ENCODE results near the gene PPHLN1.
"Not testable (repeated sequence)": the region's sequence is repeated elsewhere in the genome, so short reads cannot be mapped to it uniquely, and the experiment has no call there.

PPHLN1 gene

DNA sequence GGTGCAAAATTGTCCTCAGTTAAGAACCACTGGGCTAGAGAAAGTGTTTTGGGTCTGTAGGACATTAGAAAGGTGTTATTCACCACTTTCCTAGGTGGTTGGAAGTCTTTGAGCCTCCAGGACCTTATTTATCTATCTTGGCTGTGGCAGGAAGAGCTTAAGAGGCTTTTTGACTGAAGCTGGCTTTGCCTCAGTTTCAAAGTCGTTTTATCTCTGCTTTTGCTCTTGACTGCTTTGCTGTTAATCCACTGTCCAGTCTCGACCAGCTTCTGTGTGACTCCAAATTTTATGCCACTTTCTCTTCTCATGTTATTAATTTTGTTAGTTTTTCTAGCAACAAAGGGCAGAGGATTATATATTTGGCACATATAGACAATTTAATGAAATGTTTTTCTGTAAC lies 60.3 kb downstream of the PPHLN1 start (continued):
- TF ChIP-seq, protein P1, sequence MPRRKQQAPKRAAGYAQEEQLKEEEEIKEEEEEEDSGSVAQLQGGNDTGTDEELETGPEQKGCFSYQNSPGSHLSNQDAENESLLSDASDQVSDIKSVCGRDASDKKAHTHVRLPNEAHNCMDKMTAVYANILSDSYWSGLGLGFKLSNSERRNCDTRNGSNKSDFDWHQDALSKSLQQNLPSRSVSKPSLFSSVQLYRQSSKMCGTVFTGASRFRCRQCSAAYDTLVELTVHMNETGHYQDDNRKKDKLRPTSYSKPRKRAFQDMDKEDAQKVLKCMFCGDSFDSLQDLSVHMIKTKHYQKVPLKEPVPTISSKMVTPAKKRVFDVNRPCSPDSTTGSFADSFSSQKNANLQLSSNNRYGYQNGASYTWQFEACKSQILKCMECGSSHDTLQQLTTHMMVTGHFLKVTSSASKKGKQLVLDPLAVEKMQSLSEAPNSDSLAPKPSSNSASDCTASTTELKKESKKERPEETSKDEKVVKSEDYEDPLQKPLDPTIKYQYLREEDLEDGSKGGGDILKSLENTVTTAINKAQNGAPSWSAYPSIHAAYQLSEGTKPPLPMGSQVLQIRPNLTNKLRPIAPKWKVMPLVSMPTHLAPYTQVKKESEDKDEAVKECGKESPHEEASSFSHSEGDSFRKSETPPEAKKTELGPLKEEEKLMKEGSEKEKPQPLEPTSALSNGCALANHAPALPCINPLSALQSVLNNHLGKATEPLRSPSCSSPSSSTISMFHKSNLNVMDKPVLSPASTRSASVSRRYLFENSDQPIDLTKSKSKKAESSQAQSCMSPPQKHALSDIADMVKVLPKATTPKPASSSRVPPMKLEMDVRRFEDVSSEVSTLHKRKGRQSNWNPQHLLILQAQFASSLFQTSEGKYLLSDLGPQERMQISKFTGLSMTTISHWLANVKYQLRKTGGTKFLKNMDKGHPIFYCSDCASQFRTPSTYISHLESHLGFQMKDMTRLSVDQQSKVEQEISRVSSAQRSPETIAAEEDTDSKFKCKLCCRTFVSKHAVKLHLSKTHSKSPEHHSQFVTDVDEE (CRISPR knock-in tag; IDR thresholded peaks at IDR 0.05): no peak
- TF ChIP-seq TCF4 (CRISPR knock-in tag; IDR thresholded peaks at IDR 0.05; ENCODE audit: borderline replicate concordance) (no peak), ARNTL (CRISPR knock-in tag; IDR thresholded peaks at IDR 0.05; ENCODE audit: borderline replicate concordance, low read depth) (no peak)

DNA sequence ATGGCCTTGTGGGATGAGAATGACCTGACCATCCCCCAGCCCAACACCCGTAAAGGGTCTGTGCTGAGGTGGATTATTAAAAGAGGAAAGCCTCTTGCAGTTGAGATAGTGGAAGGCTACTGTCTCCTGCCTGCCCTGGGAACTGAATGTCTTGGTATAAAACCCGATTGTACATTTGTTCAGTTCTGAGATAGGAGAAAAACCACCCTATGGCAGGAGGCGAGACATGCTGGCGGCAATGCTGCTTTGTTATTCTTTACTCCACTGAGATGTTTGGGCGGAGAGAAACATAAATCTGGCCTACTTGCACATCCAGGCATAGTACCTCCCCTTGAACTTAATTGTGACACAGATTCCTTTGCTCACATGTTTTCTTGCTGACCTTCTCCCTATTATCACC lies 62.1 kb downstream of the PPHLN1 start:
- not testable (repeated sequence) for ATAC-seq

DNA sequence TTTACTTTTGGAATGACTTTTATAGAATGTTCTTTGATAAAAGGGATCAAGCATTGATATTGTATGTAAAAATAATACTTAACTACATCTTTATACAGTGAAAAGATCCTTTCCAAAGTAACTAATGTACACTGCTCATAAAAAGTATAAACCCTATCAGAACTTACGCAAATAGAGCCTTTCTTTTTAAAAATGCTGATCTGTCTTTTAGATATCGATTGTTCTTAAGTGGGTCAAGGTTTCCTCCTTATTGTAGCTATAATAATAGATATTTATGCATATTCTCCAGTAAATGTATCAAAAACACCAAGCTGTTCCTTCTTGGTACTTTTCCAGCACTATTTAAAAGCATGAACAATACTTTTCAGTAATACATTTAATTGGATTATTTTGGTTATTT lies 68.5 kb downstream of the PPHLN1 start:
- TF ChIP-seq, protein P2, sequence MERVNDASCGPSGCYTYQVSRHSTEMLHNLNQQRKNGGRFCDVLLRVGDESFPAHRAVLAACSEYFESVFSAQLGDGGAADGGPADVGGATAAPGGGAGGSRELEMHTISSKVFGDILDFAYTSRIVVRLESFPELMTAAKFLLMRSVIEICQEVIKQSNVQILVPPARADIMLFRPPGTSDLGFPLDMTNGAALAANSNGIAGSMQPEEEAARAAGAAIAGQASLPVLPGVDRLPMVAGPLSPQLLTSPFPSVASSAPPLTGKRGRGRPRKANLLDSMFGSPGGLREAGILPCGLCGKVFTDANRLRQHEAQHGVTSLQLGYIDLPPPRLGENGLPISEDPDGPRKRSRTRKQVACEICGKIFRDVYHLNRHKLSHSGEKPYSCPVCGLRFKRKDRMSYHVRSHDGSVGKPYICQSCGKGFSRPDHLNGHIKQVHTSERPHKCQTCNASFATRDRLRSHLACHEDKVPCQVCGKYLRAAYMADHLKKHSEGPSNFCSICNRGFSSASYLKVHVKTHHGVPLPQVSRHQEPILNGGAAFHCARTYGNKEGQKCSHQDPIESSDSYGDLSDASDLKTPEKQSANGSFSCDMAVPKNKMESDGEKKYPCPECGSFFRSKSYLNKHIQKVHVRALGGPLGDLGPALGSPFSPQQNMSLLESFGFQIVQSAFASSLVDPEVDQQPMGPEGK (CRISPR knock-in tag; IDR thresholded peaks at IDR 0.05; ENCODE audit: borderline replicate concordance): no peak
- TF ChIP-seq ZC3H10 (CRISPR knock-in tag; IDR thresholded peaks at IDR 0.05): no peak
- TF ChIP-seq PPARA (CRISPR knock-in tag; IDR thresholded peaks at IDR 0.05; ENCODE audit: borderline replicate concordance): no peak
- TF ChIP-seq ZNF70 (CRISPR knock-in tag; IDR thresholded peaks at IDR 0.05): no peak
- no peak for ATAC-seq

DNA sequence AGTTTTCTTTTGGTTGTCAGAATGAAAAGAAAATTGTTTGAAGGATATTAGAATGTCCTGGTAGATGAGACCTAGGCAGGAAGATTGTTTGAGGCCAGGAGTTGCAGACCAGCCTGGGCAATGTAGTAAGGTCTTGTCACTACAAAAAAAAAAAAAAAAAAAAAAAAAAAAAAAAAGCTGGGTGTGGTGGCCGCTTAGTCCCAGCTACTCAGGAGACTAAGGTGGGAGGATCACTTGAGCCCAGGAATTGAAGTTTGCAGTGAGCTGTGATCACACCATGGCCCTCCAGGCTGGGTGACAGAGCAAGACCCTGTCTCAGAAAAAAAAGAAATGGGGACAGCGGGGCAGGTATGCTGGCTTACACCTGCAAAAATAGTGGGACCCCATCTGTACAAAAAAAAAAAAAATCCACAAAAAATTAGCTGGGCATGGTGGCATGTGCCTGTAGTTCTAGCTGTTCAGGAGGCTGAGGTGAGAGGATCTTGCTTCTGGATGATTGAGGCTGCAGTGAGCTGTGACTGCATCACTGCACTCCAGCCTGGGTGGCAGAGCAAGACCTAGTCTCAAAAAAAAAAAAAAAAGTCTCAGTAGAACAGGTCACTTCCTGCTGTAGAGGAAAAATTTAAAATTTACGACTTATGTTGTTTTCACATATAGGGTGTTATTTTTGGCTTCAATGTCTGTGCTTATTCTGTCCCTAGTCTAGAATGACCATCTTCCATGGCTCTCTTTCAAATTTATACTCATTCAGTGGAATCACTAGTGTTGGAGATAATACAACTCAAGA lies 70.7 kb downstream of the PPHLN1 start:
- ATAC-seq: no peak
- no peak for TF ChIP-seq OSR1 (CRISPR knock-in tag; IDR thresholded peaks at IDR 0.05)

DNA sequence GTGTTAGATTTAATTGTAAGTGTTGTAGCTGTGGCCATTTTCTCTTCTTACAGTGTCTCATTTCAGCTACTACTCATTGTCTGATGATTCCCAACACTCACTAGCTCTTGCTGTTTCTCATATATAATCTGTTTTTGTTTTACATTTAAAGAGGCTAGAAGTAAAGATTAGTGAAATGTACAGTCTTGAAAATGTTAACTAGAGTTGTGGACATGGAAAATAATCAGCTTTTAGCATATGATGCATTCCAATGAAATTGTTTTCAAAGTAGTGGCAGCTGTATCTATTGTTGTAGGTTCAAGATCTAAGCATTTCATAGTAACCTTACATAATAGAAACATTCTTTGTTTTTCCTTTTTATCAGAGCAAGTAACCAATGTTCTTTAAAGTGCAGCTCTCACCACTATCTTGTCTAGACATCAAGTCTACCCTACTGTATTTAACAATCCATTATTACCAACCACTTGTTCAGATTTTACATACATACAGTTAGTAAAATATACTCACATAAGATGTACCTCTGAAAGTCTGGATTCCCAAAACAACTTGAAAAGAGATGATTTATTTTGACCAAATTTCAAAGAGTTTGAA lies 76.9 kb downstream of the PPHLN1 start:
- no peak for ATAC-seq
- TF ChIP-seq ISL1 (CRISPR knock-in tag; IDR thresholded peaks at IDR 0.05): peak; percentile 55
- no peak for TF ChIP-seq ARNTL (CRISPR knock-in tag; IDR thresholded peaks at IDR 0.05; ENCODE audit: borderline replicate concordance, low read depth)

DNA sequence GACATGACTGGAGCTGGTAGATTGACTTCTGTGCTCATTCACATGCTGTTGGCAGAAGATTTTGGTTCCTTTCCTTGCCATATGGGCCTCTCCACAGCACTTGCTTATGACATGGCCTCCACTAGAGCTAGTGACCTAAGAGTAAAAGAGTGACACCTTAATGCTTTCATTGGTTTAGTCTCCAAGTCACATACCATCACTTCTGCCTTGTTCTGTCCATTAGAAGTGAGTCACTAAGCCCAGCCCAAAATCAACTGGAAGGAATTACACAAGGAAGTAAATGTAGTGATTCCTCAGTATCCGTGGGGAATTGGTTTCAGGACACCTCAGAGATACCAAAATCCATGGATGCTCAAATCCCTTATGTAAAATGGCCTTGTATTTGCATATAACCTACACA lies 81.3 kb downstream of the PPHLN1 start:
- no peak for TF ChIP-seq ARNTL (CRISPR knock-in tag; IDR thresholded peaks at IDR 0.05; ENCODE audit: borderline replicate concordance, low read depth)
- no peak for TF ChIP-seq ZNF565 (CRISPR knock-in tag; conservative IDR thresholded peaks at IDR 0.05; ENCODE audit: low read depth)
- TF ChIP-seq TCF4 (CRISPR knock-in tag; IDR thresholded peaks at IDR 0.05; ENCODE audit: borderline replicate concordance): no peak
- no peak for TF ChIP-seq ZFP30 (CRISPR knock-in tag; IDR thresholded peaks at IDR 0.05)
- TF ChIP-seq ZNF8 (CRISPR knock-in tag; IDR thresholded peaks at IDR 0.05): no peak
- TF ChIP-seq RARB (CRISPR knock-in tag; IDR thresholded peaks at IDR 0.05): no peak
- TF ChIP-seq BACH2 (CRISPR knock-in tag; IDR thresholded peaks at IDR 0.05; ENCODE audit: borderline replicate concordance): no peak
- TF ChIP-seq ZNF70 (CRISPR knock-in tag; IDR thresholded peaks at IDR 0.05): no peak
- TF ChIP-seq ZC3H10 (CRISPR knock-in tag; IDR thresholded peaks at IDR 0.05): no peak
- no peak for TF ChIP-seq GLIS3 (CRISPR knock-in tag; IDR thresholded peaks at IDR 0.05)
- TF ChIP-seq, protein P2 (CRISPR knock-in tag; IDR thresholded peaks at IDR 0.05; ENCODE audit: borderline replicate concordance): no peak
- TF ChIP-seq CSDC2 (CRISPR knock-in tag; IDR thresholded peaks at IDR 0.05): no peak
- no peak for TF ChIP-seq ESRRG (CRISPR knock-in tag; IDR thresholded peaks at IDR 0.05)
- no peak for TF ChIP-seq OSR1 (CRISPR knock-in tag; IDR thresholded peaks at IDR 0.05)
- TF ChIP-seq PPARA (CRISPR knock-in tag; IDR thresholded peaks at IDR 0.05; ENCODE audit: borderline replicate concordance): no peak
- TF ChIP-seq ISL1 (CRISPR knock-in tag; IDR thresholded peaks at IDR 0.05): no peak
- TF ChIP-seq, protein P3, sequence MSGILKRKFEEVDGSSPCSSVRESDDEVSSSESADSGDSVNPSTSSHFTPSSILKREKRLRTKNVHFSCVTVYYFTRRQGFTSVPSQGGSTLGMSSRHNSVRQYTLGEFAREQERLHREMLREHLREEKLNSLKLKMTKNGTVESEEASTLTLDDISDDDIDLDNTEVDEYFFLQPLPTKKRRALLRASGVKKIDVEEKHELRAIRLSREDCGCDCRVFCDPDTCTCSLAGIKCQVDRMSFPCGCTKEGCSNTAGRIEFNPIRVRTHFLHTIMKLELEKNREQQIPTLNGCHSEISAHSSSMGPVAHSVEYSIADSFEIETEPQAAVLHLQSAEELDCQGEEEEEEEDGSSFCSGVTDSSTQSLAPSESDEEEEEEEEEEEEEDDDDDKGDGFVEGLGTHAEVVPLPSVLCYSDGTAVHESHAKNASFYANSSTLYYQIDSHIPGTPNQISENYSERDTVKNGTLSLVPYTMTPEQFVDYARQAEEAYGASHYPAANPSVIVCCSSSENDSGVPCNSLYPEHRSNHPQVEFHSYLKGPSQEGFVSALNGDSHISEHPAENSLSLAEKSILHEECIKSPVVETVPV (CRISPR knock-in tag; IDR thresholded peaks at IDR 0.05): no peak
- no peak for ATAC-seq

Measured in SK-N-SH treated with all-trans-retinoic acid at 6 μM for 48 hours (cell line).